Mesothelial cell of epicardium (in vitro differentiated cells): ENCODE results near the gene CPSF3. TPM values are rescaled to one million over a fixed set of nuclear protein-coding genes. Genes with fewer than 3 reads are reported as not detected.

Source experiments
- DNase-seq, 2 experiments: peaks; one replicate each; pipeline ENCODE4 v3.0.0; 2021; ENCODE audit warnings: low spot score in 2 of 2; ENCODE audit not compliant: unreplicated experiment in 2 of 2
- H3K27ac Mint-ChIP-seq: 2 replicates; pipeline ENCODE4 v1.8.0; 2021; ENCODE audit warnings: mixed read lengths
- H3K27me3 Mint-ChIP-seq: 2 replicates; pipeline ENCODE4 v1.8.0; 2021; ENCODE audit warnings: low read depth, mixed read lengths
- H3K36me3 Mint-ChIP-seq: 2 replicates; pipeline ENCODE4 v1.8.0; 2021; ENCODE audit warnings: mixed read lengths
- H3K4me1 Mint-ChIP-seq: 2 replicates; pipeline ENCODE4 v1.8.0; 2021; ENCODE audit warnings: mixed read lengths
- H3K4me3 Mint-ChIP-seq: 2 replicates; pipeline ENCODE4 v1.8.0; 2021; ENCODE audit warnings: mild to moderate bottlenecking, moderate library complexity, mixed read lengths
- H3K9me3 Mint-ChIP-seq: 2 replicates; pipeline ENCODE4 v1.8.0; 2021; ENCODE audit warnings: mixed read lengths
- total RNA-seq: library from RNA; stranded (reverse); gene quantifications from 3 replicates; pipeline ENCODE4 v1.2.1, GENCODE V29; 2021
- TF ChIP-seq, protein P1 (sequence below): fragments of 200-600 bp; sonication (generic); IDR thresholded peaks from one replicate; pipeline ENCODE4 v1.5.0; 2021; ENCODE audit warnings: antibody characterized with exemption; ENCODE audit not compliant: unreplicated experiment

The CPSF3 gene
- total RNA-seq, 1 donor from 2014 or later, result 45.1 TPM

GRCh38 chr2:9460441-9461017 is 37.1 kb downstream of the CPSF3 start:
- no peaks in the 10 kb centered on the region for H3K4me1 Mint-ChIP-seq
- no peak overlapping the region for H3K27ac Mint-ChIP-seq
- peaks cover 27% of the 10 kb centered on the region for H3K36me3 Mint-ChIP-seq
- H3K4me3 Mint-ChIP-seq, result no peak overlapping the region
- no peaks in the 10 kb centered on the region for H3K9me3 Mint-ChIP-seq
- TF ChIP-seq, protein P1, sequence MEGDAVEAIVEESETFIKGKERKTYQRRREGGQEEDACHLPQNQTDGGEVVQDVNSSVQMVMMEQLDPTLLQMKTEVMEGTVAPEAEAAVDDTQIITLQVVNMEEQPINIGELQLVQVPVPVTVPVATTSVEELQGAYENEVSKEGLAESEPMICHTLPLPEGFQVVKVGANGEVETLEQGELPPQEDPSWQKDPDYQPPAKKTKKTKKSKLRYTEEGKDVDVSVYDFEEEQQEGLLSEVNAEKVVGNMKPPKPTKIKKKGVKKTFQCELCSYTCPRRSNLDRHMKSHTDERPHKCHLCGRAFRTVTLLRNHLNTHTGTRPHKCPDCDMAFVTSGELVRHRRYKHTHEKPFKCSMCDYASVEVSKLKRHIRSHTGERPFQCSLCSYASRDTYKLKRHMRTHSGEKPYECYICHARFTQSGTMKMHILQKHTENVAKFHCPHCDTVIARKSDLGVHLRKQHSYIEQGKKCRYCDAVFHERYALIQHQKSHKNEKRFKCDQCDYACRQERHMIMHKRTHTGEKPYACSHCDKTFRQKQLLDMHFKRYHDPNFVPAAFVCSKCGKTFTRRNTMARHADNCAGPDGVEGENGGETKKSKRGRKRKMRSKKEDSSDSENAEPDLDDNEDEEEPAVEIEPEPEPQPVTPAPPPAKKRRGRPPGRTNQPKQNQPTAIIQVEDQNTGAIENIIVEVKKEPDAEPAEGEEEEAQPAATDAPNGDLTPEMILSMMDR, result no peak
- DNase-seq, result no peak
- H3K27me3 Mint-ChIP-seq, result no peaks in the 10 kb centered on the region

DNA sequence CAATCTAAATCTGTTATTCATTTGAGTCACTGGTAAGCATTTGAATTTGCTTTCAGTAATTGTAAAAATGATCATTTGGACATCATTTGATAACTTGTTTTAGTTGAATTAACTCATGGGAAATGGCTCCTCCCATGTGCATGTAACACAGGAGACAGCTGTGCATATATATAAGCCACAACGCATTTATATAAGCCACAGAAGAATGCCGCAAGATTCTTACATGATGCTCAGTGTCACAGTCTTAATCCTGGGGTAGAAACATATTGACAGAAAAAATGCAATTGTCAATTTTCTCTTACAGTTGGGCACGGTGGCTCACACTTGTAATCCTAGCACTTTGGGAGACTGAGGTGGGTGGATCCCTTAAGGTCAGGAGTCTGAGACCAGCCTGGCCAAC is 37.6 kb downstream of the CPSF3 start:
- H3K4me1 Mint-ChIP-seq, result no peaks in the 10 kb centered on the region
- no peak for DNase-seq
- TF ChIP-seq, protein P1, result no peak
- H3K4me3 Mint-ChIP-seq, result no peak overlapping the region
- H3K36me3 Mint-ChIP-seq, result peaks cover 31% of the 10 kb centered on the region
- no peaks in the 10 kb centered on the region for H3K9me3 Mint-ChIP-seq
- H3K27me3 Mint-ChIP-seq, result no peaks in the 10 kb centered on the region
- H3K27ac Mint-ChIP-seq, result no peak overlapping the region

- DNase-seq, result no peak
- H3K4me3 Mint-ChIP-seq, result no peak overlapping the region
- H3K9me3 Mint-ChIP-seq, result no peaks in the 10 kb centered on the region
- H3K4me1 Mint-ChIP-seq, result no peaks in the 10 kb centered on the region
- TF ChIP-seq, protein P1, result no peak
- no peaks in the 10 kb centered on the region for H3K27me3 Mint-ChIP-seq
- H3K36me3 Mint-ChIP-seq, result peaks cover 26% of the 10 kb centered on the region
- no peak overlapping the region for H3K27ac Mint-ChIP-seq
Observed at GRCh38 chr2:9462313-9462712, 38.9 kb downstream of the CPSF3 start.

DNA sequence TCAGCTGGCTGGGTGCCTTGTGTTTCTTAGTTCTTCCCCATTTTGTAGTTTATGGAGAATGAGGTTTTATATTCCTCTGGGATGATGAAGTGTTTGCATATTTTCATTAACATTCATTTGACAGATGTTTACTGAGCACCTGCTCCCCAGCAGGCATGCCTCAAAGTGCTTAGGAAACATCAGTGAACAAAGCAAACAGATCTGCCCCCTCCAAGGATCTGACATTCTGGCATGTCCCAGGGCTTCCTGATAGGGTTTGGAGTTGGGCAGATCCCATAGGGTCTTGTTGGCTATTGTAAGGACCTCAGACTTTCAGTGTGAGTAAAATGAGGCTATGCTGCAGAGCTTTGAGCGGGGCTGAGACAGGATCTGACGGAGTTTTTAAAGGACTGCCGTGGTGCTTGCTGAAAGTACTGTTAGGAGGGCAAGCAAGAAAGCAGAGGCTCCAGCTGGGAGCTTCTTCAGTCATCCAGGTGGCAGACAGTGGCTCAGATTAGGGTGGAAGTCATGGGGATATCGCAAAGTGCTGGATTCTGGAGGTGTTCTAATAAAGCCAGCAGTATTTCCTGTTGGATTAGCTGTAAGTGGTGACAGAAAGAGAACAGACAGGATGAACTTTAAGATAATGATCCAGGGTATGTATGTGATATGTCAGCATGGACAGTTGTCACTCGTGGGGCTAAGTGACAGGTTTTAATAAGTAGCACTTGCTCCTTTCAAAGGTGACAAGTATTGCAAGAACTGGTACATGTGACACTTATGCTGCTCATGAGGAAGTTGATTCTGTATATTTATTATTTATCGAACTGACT is 39.6 kb downstream of the CPSF3 start:
- Mint-ChIP-seq H3K4me3 (no peak overlapping the region), H3K27me3 (no peaks in the 10 kb centered on the region), H3K4me1 (no peaks in the 10 kb centered on the region), H3K36me3 (peaks cover 24% of the 10 kb centered on the region), H3K9me3 (no peaks in the 10 kb centered on the region), H3K27ac (peak overlapping the region; percentile 43)
- TF ChIP-seq, protein P1, result no peak
- DNase-seq, result no peak

- Mint-ChIP-seq H3K36me3 (peaks cover 22% of the 10 kb centered on the region), H3K9me3 (no peaks in the 10 kb centered on the region)
- no peak for DNase-seq
Observed at GRCh38 chr2:9463698-9464034, 40.2 kb downstream of the CPSF3 start.

More at GRCh38 chr2:9463698-9464034, 40.2 kb downstream of the CPSF3 start:
- Mint-ChIP-seq H3K27me3 (no peaks in the 10 kb centered on the region), H3K27ac (no peak overlapping the region), H3K4me3 (no peak overlapping the region), H3K4me1 (no peaks in the 10 kb centered on the region)
- TF ChIP-seq, protein P1, result no peak
